Bronchial epithelial cell (primary cell): ENCODE measurements around the gene ATP1B2. TPM values are rescaled to one million over a fixed set of nuclear protein-coding genes. Genes with fewer than 3 reads are reported as not detected.

Experiments used
- DNase-seq: peaks from one replicate; pipeline ENCODE4 v3.0.0-alpha.2; 2010; ENCODE audit warnings: low read depth
- FAIRE-seq: peaks from 2 replicates; lab custom pipeline; 2011; peaks lifted over from hg19 to GRCh38; lab: Jason Lieb, UNC
- H3K27me3 ChIP-seq: 2 replicates; pipeline ENCODE4 v1.5.1; 2011; ENCODE audit warnings: low read length; ENCODE audit not compliant: control insufficient read depth, insufficient read depth
- H3K36me3 ChIP-seq: 2 replicates; pipeline ENCODE4 v1.5.1; 2011; ENCODE audit warnings: low read length; ENCODE audit not compliant: control insufficient read depth, insufficient read depth
- H3K4me3 ChIP-seq: 2 replicates; pipeline ENCODE4 v1.5.1; 2011; ENCODE audit warnings: mild to moderate bottlenecking, low read depth, low read length, control low read depth
- total RNA-seq: library from RNA; depleted of rRNA; stranded (reverse); fragments of >200 nt; gene quantifications from 2 replicates; pipeline ENCODE4 v1.2.1, GENCODE V29; 2014
- TF ChIP-seq, protein P1 (sequence below): IDR thresholded peaks from 2 replicates; pipeline ENCODE4 v1.5.1; 2011; ENCODE audit warnings: mild to moderate bottlenecking, moderate library complexity, low read length, control low read depth, inconsistent platforms; ENCODE audit not compliant: insufficient read depth, severe bottlenecking

ATP1B2 gene
- total RNA-seq, 1 donor from 2014 or later, result not detected

DNA sequence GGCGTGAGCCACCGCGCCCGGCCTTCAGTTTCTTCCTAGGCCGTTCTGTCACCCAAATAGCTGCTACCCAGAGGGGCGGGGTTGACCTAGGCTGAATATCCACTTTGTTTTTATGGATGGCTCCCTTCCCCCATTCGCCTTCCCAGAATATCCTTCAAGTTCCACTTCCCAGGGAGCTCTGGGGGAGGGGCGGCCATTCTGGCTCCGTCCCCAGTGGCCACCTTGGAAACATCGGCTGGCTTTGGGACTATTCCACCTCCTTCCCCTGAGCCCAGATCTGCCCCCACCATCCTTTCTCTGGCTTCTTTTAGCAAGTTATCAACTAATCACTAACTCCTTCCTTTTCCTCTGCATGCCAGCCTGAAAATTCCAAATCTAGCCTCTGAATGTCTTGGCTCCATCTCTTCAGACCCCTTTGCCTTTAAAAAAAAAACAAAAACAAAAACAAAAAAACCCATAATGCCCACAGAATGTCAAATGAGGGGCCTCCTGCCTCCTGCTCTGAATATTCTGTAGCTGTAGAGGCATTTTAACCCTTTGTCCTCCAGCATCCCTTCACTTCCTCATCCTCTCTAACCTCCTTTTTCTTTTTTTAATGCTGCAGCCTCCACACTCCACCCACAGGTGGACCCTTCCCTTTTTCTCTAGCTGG lies 6.4 kb downstream of the ATP1B2 start:
- TF ChIP-seq, protein P1, sequence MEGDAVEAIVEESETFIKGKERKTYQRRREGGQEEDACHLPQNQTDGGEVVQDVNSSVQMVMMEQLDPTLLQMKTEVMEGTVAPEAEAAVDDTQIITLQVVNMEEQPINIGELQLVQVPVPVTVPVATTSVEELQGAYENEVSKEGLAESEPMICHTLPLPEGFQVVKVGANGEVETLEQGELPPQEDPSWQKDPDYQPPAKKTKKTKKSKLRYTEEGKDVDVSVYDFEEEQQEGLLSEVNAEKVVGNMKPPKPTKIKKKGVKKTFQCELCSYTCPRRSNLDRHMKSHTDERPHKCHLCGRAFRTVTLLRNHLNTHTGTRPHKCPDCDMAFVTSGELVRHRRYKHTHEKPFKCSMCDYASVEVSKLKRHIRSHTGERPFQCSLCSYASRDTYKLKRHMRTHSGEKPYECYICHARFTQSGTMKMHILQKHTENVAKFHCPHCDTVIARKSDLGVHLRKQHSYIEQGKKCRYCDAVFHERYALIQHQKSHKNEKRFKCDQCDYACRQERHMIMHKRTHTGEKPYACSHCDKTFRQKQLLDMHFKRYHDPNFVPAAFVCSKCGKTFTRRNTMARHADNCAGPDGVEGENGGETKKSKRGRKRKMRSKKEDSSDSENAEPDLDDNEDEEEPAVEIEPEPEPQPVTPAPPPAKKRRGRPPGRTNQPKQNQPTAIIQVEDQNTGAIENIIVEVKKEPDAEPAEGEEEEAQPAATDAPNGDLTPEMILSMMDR, result no peak
- H3K4me3 ChIP-seq, result no peak overlapping the region
- FAIRE-seq, result no peak
- peaks cover 11% of the 10 kb centered on the region for H3K27me3 ChIP-seq
- H3K36me3 ChIP-seq, result no peaks in the 10 kb centered on the region
- no peak for DNase-seq

DNA sequence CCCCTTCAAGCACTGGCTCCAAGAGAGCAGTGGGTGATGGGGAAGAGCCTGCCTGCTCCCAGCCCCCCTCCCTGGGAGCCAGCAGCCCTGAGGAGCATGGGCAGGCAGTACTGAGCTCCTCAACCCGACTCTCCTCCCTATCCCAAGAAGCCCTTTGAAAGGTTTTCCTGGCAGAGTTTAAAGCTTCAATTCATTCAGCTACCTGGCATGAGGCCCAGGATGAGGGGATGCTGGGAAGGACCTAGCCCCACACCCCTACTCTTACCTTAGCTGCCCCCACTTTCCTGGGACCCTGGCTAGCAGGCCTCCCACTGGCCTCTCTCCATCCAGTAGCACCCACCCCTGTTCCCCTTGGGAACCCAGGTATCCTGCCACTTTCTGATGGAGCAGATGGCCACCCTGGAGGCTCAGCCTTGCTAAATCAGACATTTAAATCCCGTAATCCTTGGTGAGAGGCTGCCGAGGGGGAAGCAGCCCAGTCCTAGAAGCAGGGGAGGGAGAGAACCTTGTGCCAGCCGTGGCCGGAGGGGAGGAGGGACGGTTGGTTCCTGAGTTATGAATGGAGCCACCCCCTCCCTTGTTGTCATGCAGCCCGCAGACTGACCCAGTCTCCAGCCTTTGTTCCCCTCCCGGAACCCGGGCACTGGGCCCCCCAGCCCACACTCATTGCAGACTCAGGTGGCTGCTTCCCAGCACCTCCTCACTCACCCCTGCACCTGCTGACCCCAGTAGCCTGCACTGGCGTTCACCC lies 17.1 kb downstream of the ATP1B2 start:
- TF ChIP-seq, protein P1, result no peak
- no peak for DNase-seq
- FAIRE-seq, result no peak
- Histone ChIP-seq H3K27me3 (no peaks in the 10 kb centered on the region), H3K36me3 (peaks cover 8% of the 10 kb centered on the region), H3K4me3 (no peak overlapping the region)

DNA sequence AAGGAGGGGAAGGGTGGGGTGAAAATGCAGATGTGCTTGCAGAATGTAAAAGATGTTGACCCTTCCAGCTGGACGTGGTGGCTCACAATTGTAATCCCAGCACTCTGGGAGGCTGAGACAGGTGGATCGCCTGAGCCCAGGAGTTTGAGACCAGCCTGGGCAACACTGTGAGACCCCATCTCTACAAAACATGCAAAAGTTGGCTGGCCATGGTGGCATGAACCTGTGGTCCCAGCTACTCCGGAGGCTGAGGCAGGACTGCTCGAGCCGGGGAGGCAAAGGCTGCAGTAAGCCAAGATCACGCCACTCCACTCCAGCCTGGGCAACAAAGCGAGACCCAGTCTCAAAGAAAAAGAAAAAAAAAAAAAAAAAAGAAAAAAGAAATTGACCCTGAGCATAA lies 17.8 kb downstream of the ATP1B2 start:
- no peak for DNase-seq
- no peak for FAIRE-seq
- Histone ChIP-seq H3K36me3 (peaks cover 9% of the 10 kb centered on the region), H3K4me3 (no peak overlapping the region), H3K27me3 (no peaks in the 10 kb centered on the region)
- TF ChIP-seq, protein P1, result no peak

DNA sequence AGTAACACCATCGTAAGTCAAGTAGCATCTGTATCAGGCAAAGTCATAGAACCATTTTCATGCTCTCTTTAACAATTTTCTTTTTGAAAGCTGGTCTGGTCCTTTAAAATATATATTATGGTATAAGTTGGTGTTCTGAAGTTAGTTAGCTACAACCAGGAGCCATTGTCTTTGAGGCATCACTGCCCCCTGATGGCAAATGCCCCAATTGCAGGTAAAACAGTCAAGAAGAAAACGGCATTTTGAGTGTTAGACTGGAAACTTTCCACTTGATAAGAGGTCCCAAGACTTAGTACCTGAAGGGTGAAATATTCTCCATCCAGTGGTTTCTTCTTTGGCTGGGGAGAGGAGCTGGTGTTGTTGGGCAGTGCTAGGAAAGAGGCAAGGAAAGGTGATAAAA lies 22.5 kb downstream of the ATP1B2 start:
- FAIRE-seq, result no peak
- TF ChIP-seq, protein P1, result peak; percentile 36
- peaks cover 28% of the 10 kb centered on the region for H3K36me3 ChIP-seq

DNA sequence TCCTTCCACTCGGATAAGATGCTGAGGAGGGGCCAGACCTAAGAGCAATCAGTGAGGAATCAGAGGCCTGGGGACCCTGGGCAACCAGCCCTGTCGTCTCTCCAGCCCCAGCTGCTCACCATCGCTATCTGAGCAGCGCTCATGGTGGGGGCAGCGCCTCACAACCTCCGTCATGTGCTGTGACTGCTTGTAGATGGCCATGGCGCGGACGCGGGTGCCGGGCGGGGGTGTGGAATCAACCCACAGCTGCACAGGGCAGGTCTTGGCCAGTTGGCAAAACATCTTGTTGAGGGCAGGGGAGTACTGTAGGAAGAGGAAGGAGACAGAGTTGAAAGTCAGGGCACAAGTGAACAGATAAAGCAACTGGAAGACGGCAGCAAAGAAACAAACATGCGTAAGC lies 24.2 kb downstream of the ATP1B2 start:
- DNase-seq (no peak), FAIRE-seq (peak; percentile 66)
- peaks cover 25% of the 10 kb centered on the region for H3K36me3 ChIP-seq
- no peak overlapping the region for H3K4me3 ChIP-seq
- H3K27me3 ChIP-seq, result no peaks in the 10 kb centered on the region
- TF ChIP-seq, protein P1, result no peak

More for the DNA sequence above, 22.5 kb downstream of the ATP1B2 start:
- Histone ChIP-seq H3K4me3 (no peak overlapping the region), H3K27me3 (no peaks in the 10 kb centered on the region)
- no peak for DNase-seq
